GM12878 (cell line): Measurements from ENCODE around the gene CTSD. TPM values are rescaled to one million over a fixed set of nuclear protein-coding genes. Genes with fewer than 3 reads are reported as not detected.
A peak's percentile ranks its signal among the peaks of the same experiment; 100 is the strongest.

Source experiments
- ATAC-seq: fragments of 200-7000 bp; cut with Tn5 transposase; 3 replicates; pipeline ENCODE4 v1.9.1; 2020; ENCODE audit warnings: mild to moderate bottlenecking, moderate library complexity
- BruUV-seq: library from RNA; stranded (reverse); fragments of 400-500 nt; replicated peaks from 2 replicates; lab custom pipeline; 2021; lab: Mats Ljungman, UMichigan
- CTCF ChIA-PET: fragments of 300-600 bp; sonication (Branson Sonifier 250); formaldehyde crosslinking; extraction: SDS; loops from one replicate; lab custom pipeline; 2021; ENCODE audit warnings: inconsistent platforms; lab: Yijun Ruan, JAX
- POLR2A ChIA-PET: fragments of 350-600 bp; formaldehyde crosslinking; extraction: SDS; loops from one replicate; lab custom pipeline; 2021; ENCODE audit warnings: inconsistent platforms; lab: Charles Lee
- RAD21 ChIA-PET: fragments of 300-600 bp; sonication (Branson Sonifier 250); formaldehyde crosslinking; loops from one replicate; lab custom pipeline; 2023; ENCODE audit warnings: antibody characterized with exemption; ENCODE audit not compliant: unreplicated experiment; lab: Charles Lee
- SMC1A ChIA-PET: fragments of 300-600 bp; sonication (Branson Sonifier 250); formaldehyde crosslinking; loops from one replicate; lab custom pipeline; 2023; ENCODE audit not compliant: unreplicated experiment, uncharacterized antibody; lab: Charles Lee
- DNase-seq: peaks from one replicate; pipeline ENCODE4 v3.0.0-alpha.2; 2011; ENCODE audit warnings: low read depth, low spot score
- FAIRE-seq: peaks from 3 replicates; lab custom pipeline; 2011; peaks lifted over from hg19 to GRCh38; lab: Jason Lieb, UNC
- H2AFZ ChIP-seq: 2 replicates; pipeline ENCODE4 v1.6.0; 2011; ENCODE audit warnings: low read depth, low read length, control low read depth; ENCODE audit not compliant: control insufficient read depth
- H3K27ac ChIP-seq: 2 replicates; pipeline ENCODE4 v1.5.1; 2011; ENCODE audit warnings: control low read depth; ENCODE audit not compliant: control insufficient read depth, insufficient read depth
- H3K27me3 ChIP-seq, 2 experiments: replicated peaks in 1 of 2; 2 replicates each; pipeline versions ENCODE4 v1.6.0 to v1.6.1; 2011; ENCODE audit warnings: low read length in 1 of 2; ENCODE audit not compliant: control insufficient read depth in 2 of 2, insufficient read depth in 2 of 2
- H3K36me3 ChIP-seq, 2 experiments: 2 replicates each; pipeline ENCODE4 v1.5.1; 2011; ENCODE audit warnings: low read length in 1 of 2; ENCODE audit not compliant: control insufficient read depth in 2 of 2, insufficient read depth in 2 of 2
- H3K4me1 ChIP-seq: 2 replicates; pipeline ENCODE4 v1.6.1; 2011; ENCODE audit warnings: mild to moderate bottlenecking, low read length, moderate library complexity, mixed read lengths; ENCODE audit not compliant: control insufficient read depth, insufficient read depth
- H3K4me2 ChIP-seq: 2 replicates; pipeline ENCODE4 v1.6.0; 2011; ENCODE audit warnings: control low read depth; ENCODE audit not compliant: control insufficient read depth, insufficient read depth
- H3K4me3 ChIP-seq: fragments of 200-600 bp; sonication (generic); 2 replicates; pipeline ENCODE4 v1.5.1; 2016
- H3K79me2 ChIP-seq: 2 replicates; pipeline ENCODE4 v1.6.0; 2011; ENCODE audit warnings: low read length; ENCODE audit not compliant: control insufficient read depth, insufficient read depth
- H3K9ac ChIP-seq: 2 replicates; pipeline ENCODE4 v1.8.0; 2011; ENCODE audit warnings: low read length, control low read depth, mixed read lengths; ENCODE audit not compliant: control insufficient read depth, insufficient read depth
- H3K9me3 ChIP-seq: replicated peaks from 3 replicates; pipeline ENCODE4 v1.5.1; 2011; ENCODE audit warnings: mild to moderate bottlenecking, low read length; ENCODE audit not compliant: control insufficient read depth, insufficient read depth
- H4K20me1 ChIP-seq: 2 replicates; pipeline ENCODE4 v1.6.0; 2011; ENCODE audit not compliant: control insufficient read depth, insufficient read depth
- HDGF ChIP-seq: fragments of 450-650 bp; IDR thresholded peaks from 2 replicates; pipeline ENCODE4 v1.6.1; 2016; ENCODE audit warnings: antibody characterized with exemption
- MEF2A ChIP-seq: IDR thresholded peaks from 2 replicates; pipeline ENCODE4 v1.6.1; 2011; ENCODE audit warnings: low read depth, mild to moderate bottlenecking, low read length, moderate library complexity; ENCODE audit not compliant: insufficient read depth
- NRF1 ChIP-seq: conservative IDR thresholded peaks from 2 replicates; pipeline ENCODE4 v1.6.1; 2011; ENCODE audit warnings: mild to moderate bottlenecking, low read depth, low read length, improper control_type of control experiment
- POLR2A ChIP-seq: IDR thresholded peaks from 2 replicates; pipeline ENCODE4 v1.6.1; 2011; ENCODE audit warnings: low read depth, mild to moderate bottlenecking, low read length
- TBL1XR1 ChIP-seq: IDR thresholded peaks from 2 replicates; pipeline ENCODE4 v1.6.1; 2012; ENCODE audit warnings: low read depth, low read length, improper control_type of control experiment
- TCF3 ChIP-seq: IDR thresholded peaks from 2 replicates; pipeline ENCODE4 v1.6.1; 2012; ENCODE audit warnings: low read depth, mild to moderate bottlenecking, low read length, borderline replicate concordance; ENCODE audit not compliant: insufficient read depth
- TCF7 ChIP-seq: IDR thresholded peaks from 2 replicates; pipeline ENCODE4 v1.6.1; 2014; ENCODE audit warnings: antibody characterized with exemption, borderline replicate concordance
- ZNF384 ChIP-seq: IDR thresholded peaks from 2 replicates; pipeline ENCODE4 v1.6.1; 2012; ENCODE audit warnings: low read depth, mild to moderate bottlenecking, low read length, improper control_type of control experiment, borderline replicate concordance
- WGBS: methylation state at CpG from one replicate; pipeline ENCODE4 v1.1.6; 2016; ENCODE audit warnings: low lambda C conversion rate; ENCODE audit not compliant: insufficient replicate concordance, insufficient coverage; ENCODE audit errors: missing lambda C conversion rate; 5-methylcytosine and 5-hydroxymethylcytosine counted together
- in situ Hi-C: fragments of 300-500 bp; cut with MboI; formaldehyde crosslinking; loops from 9 replicates; pipeline ENCODE4 v1.14.3; 2018; ENCODE audit warnings: mixed read lengths
- intact Hi-C: fragments of 100-400 bp; cut with micrococcal nuclease; formaldehyde crosslinking; loops from one replicate; pipeline ENCODE4 v1.14.2; 2022; ENCODE audit not compliant: unreplicated experiment
- polyA plus RNA-seq, 11 experiments: library from polyadenylated mRNA; depleted of rRNA in 4 of 11; unstranded in 6 of 11; stranded (reverse) in 5 of 11; fragments of >200 nt; fragmentation: Nextera tagmentation in 4 of 11; fragmentation: Illumina TruSeq in 1 of 11; extraction: Ambion mirVana in 4 of 11; extraction: Trizol in 1 of 11; gene quantifications; 1 replicate in 1 of 11; 2 replicates in 10 of 11; pipeline versions ENCODE4 v1.2.1 to v1.2.3, GENCODE V29; 2011 to 2016; ENCODE audit warnings: inconsistent platforms in 2 of 11, missing spikeins in 2 of 11, low read depth in 1 of 11
- total RNA-seq, 4 experiments: library from RNA; depleted of rRNA in 3 of 4; stranded (reverse); fragments of >200 nt in 3 of 4; fragmentation: Illumina TruSeq in 1 of 4; extraction: Trizol in 1 of 4; gene quantifications; 2 replicates each; pipeline versions ENCODE4 v1.2.1 to v1.2.3, GENCODE V29; 2013 to 2021
- TF ChIP-seq, protein P1 (sequence below): fragments of 450-650 bp; IDR thresholded peaks from 2 replicates; pipeline ENCODE4 v1.6.1; 2017; ENCODE audit warnings: mild to moderate bottlenecking
- TF ChIP-seq, protein P2 (sequence below): IDR thresholded peaks from 2 replicates; pipeline ENCODE4 v1.6.1; 2011; ENCODE audit warnings: mild to moderate bottlenecking, low read depth, low read length, moderate library complexity; ENCODE audit not compliant: insufficient replicate concordance

CTSD gene
- total and polyA plus RNA-seq, 10 of the 15 experiments (the other 5 are each of a cell fraction or from before 2014, with no cell fraction given): 0.42 to 54.6 (median 25.0) TPM

DNA sequence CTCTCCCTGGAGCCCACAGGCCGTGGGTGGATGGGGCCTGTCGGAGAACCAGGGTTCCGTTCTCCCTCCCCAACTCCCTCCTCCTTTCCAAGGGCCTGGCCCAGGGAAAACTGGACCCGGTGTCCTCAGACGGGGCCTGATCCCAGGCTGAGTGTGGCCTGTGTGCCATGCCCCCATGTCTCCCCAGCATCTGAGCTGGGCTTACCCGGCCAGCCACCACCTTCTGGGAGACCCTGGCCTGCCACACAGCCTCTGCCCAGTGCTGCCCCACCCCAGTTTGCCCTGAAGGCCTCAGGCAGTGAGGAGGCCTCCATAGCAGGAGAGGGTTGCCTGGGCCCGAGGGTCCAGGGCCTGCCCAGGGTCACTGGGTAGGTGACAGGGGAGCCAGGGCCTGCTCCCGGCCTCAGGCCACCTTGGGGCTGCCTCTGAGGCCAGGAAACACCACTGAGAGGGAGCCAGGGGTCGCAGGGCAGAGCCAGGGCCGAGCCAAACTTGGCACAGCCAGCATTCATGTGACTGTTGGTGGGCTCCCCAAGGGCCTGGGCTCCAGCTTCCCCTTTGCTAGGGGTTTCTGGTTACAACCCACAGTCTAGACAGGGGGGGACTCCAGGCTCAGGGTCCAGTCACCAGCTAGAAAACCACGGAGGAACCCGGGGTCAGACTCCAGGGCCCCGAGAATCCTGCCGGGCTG is 12.7 kb downstream of the CTSD start:
- TF ChIP-seq NRF1 (no peak), POLR2A (peak; percentile 19; the same call in 1 of the 2 replicates)
- TF ChIP-seq, all 136 proteins: peak for 1
- SMC1A ChIA-PET: no interaction called here
- no TSS peak for BruUV-seq
- whole genome bisulfite sequencing: 37% methylated on average over 14 of the region's 14 CpGs
- POLR2A ChIA-PET: no interaction called here
- FAIRE-seq (no peak), ATAC-seq (no peak), DNase-seq (no peak)
- H3K4me2 ChIP-seq: no peak overlapping the region
- no peaks in the 10 kb centered on the region for H4K20me1 ChIP-seq
- no peak overlapping the region for H3K9ac ChIP-seq
- intact Hi-C loops: no loop called here
- no peaks in the 10 kb centered on the region; a peak in 1 of 4 replicates for H3K27me3 ChIP-seq
- H3K79me2 ChIP-seq: no peaks in the 10 kb centered on the region
- H3K9me3 ChIP-seq: no peaks in the 10 kb centered on the region; the same call in 2 of the 3 replicates
- CTCF ChIA-PET: interaction anchor here (1.1 kb wide), 1 partner anchor 15 kb away, joined by 3 read pairs; no protein-coding TSS in a partner anchor
- in situ Hi-C loops: no loop called here
- no peak overlapping the region for H3K27ac ChIP-seq
- H3K4me1 ChIP-seq: no peaks in the 10 kb centered on the region
- no peak overlapping the region for H2AFZ ChIP-seq
- RAD21 ChIA-PET: no interaction called here
- no peaks in the 10 kb centered on the region for H3K36me3 ChIP-seq
- H3K4me3 ChIP-seq: no peak overlapping the region

DNA sequence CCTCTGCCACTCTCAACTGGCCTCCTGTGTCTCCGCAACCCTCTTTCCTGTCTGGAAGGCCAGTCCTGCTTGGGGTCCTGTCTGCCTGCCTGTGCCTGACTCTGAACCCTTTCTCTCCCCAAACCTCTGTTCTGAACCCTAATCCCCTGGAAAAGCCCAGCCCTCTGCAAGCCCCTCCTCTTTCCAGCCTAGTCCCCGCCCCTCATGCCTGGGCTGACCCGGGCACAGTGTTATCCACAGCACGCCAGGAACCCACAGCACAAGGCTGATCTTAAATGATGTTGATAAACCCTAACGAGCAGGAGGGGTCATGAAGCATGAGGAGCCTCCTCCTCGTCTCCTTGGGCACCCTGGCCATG is 13.3 kb downstream of the CTSD start, which contains the start of gene IFITM10:
TSS of gene IFITM10 (minus strand) at position 115 of the 359 bp plus-strand sequence. CDS start 153 bp downstream, outside the sequence.
- POLR2A ChIA-PET: no interaction called here
- Histone ChIP-seq H3K4me2 (no peak within 1 kb of the TSS), H3K27me3 (no peaks in the 10 kb centered on the region; a peak in 1 of 4 replicates), H3K4me3 (no peak within 1 kb of the TSS), H3K9me3 (no peaks in the 10 kb centered on the region; the same call in 2 of the 3 replicates), H3K9ac (no peak within 1 kb of the TSS), H3K36me3 (no peaks in the 10 kb centered on the region), H2AFZ (no peak within 1 kb of the TSS), H3K4me1 (no peaks in the 10 kb centered on the region), H3K27ac (no peak within 1 kb of the TSS), H4K20me1 (no peaks in the 10 kb centered on the region), H3K79me2 (no peaks in the 10 kb centered on the region)
- CTCF ChIA-PET: no interaction called here
- FAIRE-seq: no peak
- ATAC-seq: no peak
- no TSS peak for BruUV-seq
- intact Hi-C loops: no loop called here
- SMC1A ChIA-PET: no interaction called here
- in situ Hi-C loops: no loop called here
- no peak for DNase-seq
- RAD21 ChIA-PET: no interaction called here
- 16% methylated on average over 6 of the region's 6 CpGs for WGBS
- TF ChIP-seq, protein P1, sequence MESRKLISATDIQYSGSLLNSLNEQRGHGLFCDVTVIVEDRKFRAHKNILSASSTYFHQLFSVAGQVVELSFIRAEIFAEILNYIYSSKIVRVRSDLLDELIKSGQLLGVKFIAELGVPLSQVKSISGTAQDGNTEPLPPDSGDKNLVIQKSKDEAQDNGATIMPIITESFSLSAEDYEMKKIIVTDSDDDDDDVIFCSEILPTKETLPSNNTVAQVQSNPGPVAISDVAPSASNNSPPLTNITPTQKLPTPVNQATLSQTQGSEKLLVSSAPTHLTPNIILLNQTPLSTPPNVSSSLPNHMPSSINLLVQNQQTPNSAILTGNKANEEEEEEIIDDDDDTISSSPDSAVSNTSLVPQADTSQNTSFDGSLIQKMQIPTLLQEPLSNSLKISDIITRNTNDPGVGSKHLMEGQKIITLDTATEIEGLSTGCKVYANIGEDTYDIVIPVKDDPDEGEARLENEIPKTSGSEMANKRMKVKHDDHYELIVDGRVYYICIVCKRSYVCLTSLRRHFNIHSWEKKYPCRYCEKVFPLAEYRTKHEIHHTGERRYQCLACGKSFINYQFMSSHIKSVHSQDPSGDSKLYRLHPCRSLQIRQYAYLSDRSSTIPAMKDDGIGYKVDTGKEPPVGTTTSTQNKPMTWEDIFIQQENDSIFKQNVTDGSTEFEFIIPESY: no peak
- no peak for TF ChIP-seq MEF2A
- no peak for TF ChIP-seq HDGF
- no peak for TF ChIP-seq TBL1XR1
- no peak for TF ChIP-seq TCF7
- TF ChIP-seq ZNF384: no peak
- TF ChIP-seq, protein P2, sequence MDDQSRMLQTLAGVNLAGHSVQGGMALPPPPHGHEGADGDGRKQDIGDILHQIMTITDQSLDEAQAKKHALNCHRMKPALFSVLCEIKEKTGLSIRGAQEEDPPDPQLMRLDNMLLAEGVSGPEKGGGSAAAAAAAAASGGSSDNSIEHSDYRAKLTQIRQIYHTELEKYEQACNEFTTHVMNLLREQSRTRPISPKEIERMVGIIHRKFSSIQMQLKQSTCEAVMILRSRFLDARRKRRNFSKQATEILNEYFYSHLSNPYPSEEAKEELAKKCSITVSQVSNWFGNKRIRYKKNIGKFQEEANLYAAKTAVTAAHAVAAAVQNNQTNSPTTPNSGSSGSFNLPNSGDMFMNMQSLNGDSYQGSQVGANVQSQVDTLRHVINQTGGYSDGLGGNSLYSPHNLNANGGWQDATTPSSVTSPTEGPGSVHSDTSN: no peak
- TF ChIP-seq TCF3: no peak
